ENCODE data around the gene AMER3. TPM values are rescaled to one million over a fixed set of nuclear protein-coding genes. Genes with fewer than 3 reads are reported as not detected.

The AMER3 gene
- total and polyA plus RNA-seq, 2 of the 4 experiments (the other 2 are of a cell fraction): not detected

DNA sequence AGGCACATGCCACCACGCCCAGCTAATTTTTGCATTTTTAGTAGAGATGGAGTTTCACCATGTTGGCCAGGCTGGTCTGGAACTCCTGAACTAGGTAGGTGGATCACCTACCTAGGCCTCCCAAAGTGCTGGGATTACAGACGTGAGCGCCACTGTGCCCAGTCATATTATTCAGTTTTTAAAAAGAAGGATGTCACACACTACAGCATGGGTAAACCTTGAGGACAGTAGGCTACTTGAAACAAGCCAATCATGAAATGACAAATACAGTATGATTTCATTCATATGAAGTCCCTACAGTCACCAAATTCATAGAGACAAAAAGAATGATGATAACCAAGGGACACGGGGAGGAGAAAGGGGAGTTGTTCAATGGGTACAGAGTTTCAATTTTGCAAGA is 50.3 kb downstream of the AMER3 start:
- H3K9me3 ChIP-seq (ENCODE audit: control insufficient read depth, insufficient read depth, low read length): no peaks in the 10 kb centered on the region
- H3K4me1 ChIP-seq (ENCODE audit: control insufficient read depth, insufficient read depth, low read length): no peaks in the 10 kb centered on the region
- no peak overlapping the region for H2BK5ac ChIP-seq (ENCODE audit: low read depth, low read length, poor library complexity, severe bottlenecking)
- H3K27me3 ChIP-seq (ENCODE audit: control insufficient read depth, insufficient read depth, low read length): no peaks in the 10 kb centered on the region
- H2AK9ac ChIP-seq (replicated peaks; ENCODE audit: low read depth, low read length, poor library complexity): no peak overlapping the region
- H3K4me3 ChIP-seq (ENCODE audit: insufficient read depth, low read depth, low read length): no peak overlapping the region
- H2BK15ac ChIP-seq (ENCODE audit: low read depth, low read length): no peak overlapping the region
- no peak overlapping the region for H3K56ac ChIP-seq (ENCODE audit: extremely low read depth, insufficient read depth, low read length)
- no peak overlapping the region for H4K8ac ChIP-seq (ENCODE audit: low read depth in 2 of 2, low read length in 2 of 2)
- H2AFZ ChIP-seq (replicated peaks; ENCODE audit: low read length, poor library complexity): no peak overlapping the region
- POLR2A ChIA-PET (ENCODE audit: unreplicated experiment): no interaction called here
- no peak overlapping the region for H3K27ac ChIP-seq (ENCODE audit: insufficient read depth, low read length)
- CTCF ChIA-PET: no interaction called here
- DNase-seq (no peak), ATAC-seq (ENCODE audit: low read depth) (no peak)
- H3K4me2 ChIP-seq (ENCODE audit: low read depth, low read length): no peak overlapping the region
- no peak overlapping the region for H4K91ac ChIP-seq (ENCODE audit: insufficient read depth, low read depth, low read length)
- TF ChIP-seq FOS (IDR thresholded peaks at IDR 0.05; ENCODE audit: low read depth, low read length) (no peak), RAD21 (IDR thresholded peaks at IDR 0.05; ENCODE audit: low read length) (no peak), CTCF (conservative IDR thresholded peaks at IDR 0.05; ENCODE audit: low read depth, low read length) (no peak), BHLHE40 (IDR thresholded peaks at IDR 0.05; ENCODE audit: low read depth, low read length) (no peak), CEBPB (IDR thresholded peaks at IDR 0.05; ENCODE audit: low read depth, low read length) (no peak), MAFK (IDR thresholded peaks at IDR 0.05; ENCODE audit: low read depth, low read length) (no peak), SMC3 (IDR thresholded peaks at IDR 0.05; ENCODE audit: low read depth, low read length) (no peak)
- TF ChIP-seq, protein P1, sequence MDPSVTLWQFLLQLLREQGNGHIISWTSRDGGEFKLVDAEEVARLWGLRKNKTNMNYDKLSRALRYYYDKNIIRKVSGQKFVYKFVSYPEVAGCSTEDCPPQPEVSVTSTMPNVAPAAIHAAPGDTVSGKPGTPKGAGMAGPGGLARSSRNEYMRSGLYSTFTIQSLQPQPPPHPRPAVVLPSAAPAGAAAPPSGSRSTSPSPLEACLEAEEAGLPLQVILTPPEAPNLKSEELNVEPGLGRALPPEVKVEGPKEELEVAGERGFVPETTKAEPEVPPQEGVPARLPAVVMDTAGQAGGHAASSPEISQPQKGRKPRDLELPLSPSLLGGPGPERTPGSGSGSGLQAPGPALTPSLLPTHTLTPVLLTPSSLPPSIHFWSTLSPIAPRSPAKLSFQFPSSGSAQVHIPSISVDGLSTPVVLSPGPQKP (IDR thresholded peaks at IDR 0.05; ENCODE audit: borderline replicate concordance, low read depth, low read length): no peak
- no peaks in the 10 kb centered on the region for H3K9me1 ChIP-seq (ENCODE audit: insufficient read depth, low read length)
- intact Hi-C loops (cut with micrococcal nuclease) (no loop called here), dilution Hi-C loops (cut with HindIII; ENCODE audit: low sequenced_read_pairs, unreplicated experiment) (no loop called here), in situ Hi-C loops (cut with MboI; ENCODE audit: low sequenced_read_pairs) (no loop called here)
- H2BK20ac ChIP-seq (ENCODE audit: low read depth, low read length): no peak overlapping the region
- no peak overlapping the region for H3K18ac ChIP-seq (ENCODE audit: low read depth, low read length)
- no peak overlapping the region for H3K4ac ChIP-seq (ENCODE audit: low read depth, low read length)
- no peak overlapping the region for H4K5ac ChIP-seq (ENCODE audit: low read depth, low read length)
- no peak overlapping the region for H2BK120ac ChIP-seq (ENCODE audit: low read depth, low read length)
- no peak overlapping the region for H3K9ac ChIP-seq (ENCODE audit: low read depth, low read length)
- BruUV-seq (replicated peaks): no TSS peak
- H4K20me1 ChIP-seq (ENCODE audit: insufficient read depth, low read length): no peaks in the 10 kb centered on the region
- no CpG with 5 or more reads among the region's 4 CpGs for WGBS, 2 experiments (ENCODE audit: extremely low coverage in 2 of 2, insufficient read length in 1 of 2)
- H3K36me3 ChIP-seq (ENCODE audit: control insufficient read depth, insufficient read depth, low read length): no peaks in the 10 kb centered on the region
- H3K79me1 ChIP-seq (ENCODE audit: low read depth in 1 of 2, low read length in 2 of 2): no peaks in the 10 kb centered on the region
- H3K23ac ChIP-seq (ENCODE audit: low read depth, low read length): no peak overlapping the region
- no peak overlapping the region for H2AK5ac ChIP-seq (ENCODE audit: low read depth, low read length)
- H3K14ac ChIP-seq (replicated peaks; ENCODE audit: low read depth, low read length): no peak overlapping the region
